GM12878 (cell line): Measurements from ENCODE around the gene TSHZ3. TPM values are rescaled to one million over a fixed set of nuclear protein-coding genes. Genes with fewer than 3 reads are reported as not detected.

Experiments
- BCL11A ChIP-seq: IDR thresholded peaks from 2 replicates; pipeline ENCODE4 v1.6.1; 2011; ENCODE audit warnings: low read depth, low read length
- MTA2 ChIP-seq: fragments of 450-650 bp; IDR thresholded peaks from 2 replicates; pipeline ENCODE4 v1.6.1; 2016; ENCODE audit warnings: low read depth, mild to moderate bottlenecking, moderate library complexity
- NFIC ChIP-seq: IDR thresholded peaks from 2 replicates; pipeline ENCODE4 v1.6.1; 2012; ENCODE audit warnings: low read depth, mild to moderate bottlenecking, inconsistent platforms, low read length, moderate library complexity
- PAX8 ChIP-seq: fragments of 450-650 bp; IDR thresholded peaks from 2 replicates; pipeline ENCODE4 v1.6.1; 2017; ENCODE audit warnings: mild to moderate bottlenecking, moderate library complexity
- RELA ChIP-seq: fragments of 450-650 bp; IDR thresholded peaks from 2 replicates; pipeline ENCODE4 v1.8.0; 2014; ENCODE audit warnings: borderline replicate concordance; ENCODE audit not compliant: partially characterized antibody
- TCF12 ChIP-seq: IDR thresholded peaks from 2 replicates; pipeline ENCODE4 v1.6.1; 2011; ENCODE audit warnings: low read depth, mild to moderate bottlenecking, low read length
- ZBED1 ChIP-seq: IDR thresholded peaks from 2 replicates; pipeline ENCODE4 v1.6.1; 2016; ENCODE audit warnings: borderline replicate concordance
- polyA plus RNA-seq, 11 experiments: library from polyadenylated mRNA; depleted of rRNA in 4 of 11; unstranded in 6 of 11; stranded (reverse) in 5 of 11; fragments of >200 nt; fragmentation: Nextera tagmentation in 4 of 11; fragmentation: Illumina TruSeq in 1 of 11; extraction: Ambion mirVana in 4 of 11; extraction: Trizol in 1 of 11; gene quantifications; 1 replicate in 1 of 11; 2 replicates in 10 of 11; pipeline versions ENCODE4 v1.2.1 to v1.2.3, GENCODE V29; 2011 to 2016; ENCODE audit warnings: inconsistent platforms in 2 of 11, missing spikeins in 2 of 11, low read depth in 1 of 11
- total RNA-seq, 4 experiments: library from RNA; depleted of rRNA in 3 of 4; stranded (reverse); fragments of >200 nt in 3 of 4; fragmentation: Illumina TruSeq in 1 of 4; extraction: Trizol in 1 of 4; gene quantifications; 2 replicates each; pipeline versions ENCODE4 v1.2.1 to v1.2.3, GENCODE V29; 2013 to 2021
- TF ChIP-seq, protein P1 (sequence below): fragments of 450-650 bp; formaldehyde crosslinking; IDR thresholded peaks from 2 replicates; pipeline ENCODE4 v1.4.0; 2022; ENCODE audit warnings: mild to moderate bottlenecking, moderate library complexity
- TF ChIP-seq, protein P2 (sequence below): fragments of 450-650 bp; IDR thresholded peaks from 2 replicates; pipeline ENCODE4 v1.6.1; 2016; ENCODE audit warnings: mild to moderate bottlenecking
- TF ChIP-seq, protein P3 (sequence below): IDR thresholded peaks from 2 replicates; pipeline ENCODE4 v1.6.1; 2011; ENCODE audit warnings: low read depth, low read length, improper control_type of control experiment, borderline replicate concordance
- TF ChIP-seq, protein P4 (sequence below): IDR thresholded peaks from 2 replicates; pipeline ENCODE4 v1.6.1; 2012; ENCODE audit warnings: low read depth, low read length, improper control_type of control experiment
- TF ChIP-seq, protein P5 (sequence below): IDR thresholded peaks from 2 replicates; pipeline ENCODE4 v1.6.1; 2012; ENCODE audit warnings: improper control_type of control experiment, low read depth, low read length; ENCODE audit not compliant: insufficient replicate concordance
- TF ChIP-seq, protein P6 (sequence below): fragments of 450-650 bp; IDR thresholded peaks from 2 replicates; pipeline ENCODE4 v1.6.1; 2016; ENCODE audit warnings: mild to moderate bottlenecking

The TSHZ3 gene
- total and polyA plus RNA-seq, 10 of the 15 experiments (the other 5 are each of a cell fraction or from before 2014, with no cell fraction given): 0.23 TPM; not detected in 9

DNA sequence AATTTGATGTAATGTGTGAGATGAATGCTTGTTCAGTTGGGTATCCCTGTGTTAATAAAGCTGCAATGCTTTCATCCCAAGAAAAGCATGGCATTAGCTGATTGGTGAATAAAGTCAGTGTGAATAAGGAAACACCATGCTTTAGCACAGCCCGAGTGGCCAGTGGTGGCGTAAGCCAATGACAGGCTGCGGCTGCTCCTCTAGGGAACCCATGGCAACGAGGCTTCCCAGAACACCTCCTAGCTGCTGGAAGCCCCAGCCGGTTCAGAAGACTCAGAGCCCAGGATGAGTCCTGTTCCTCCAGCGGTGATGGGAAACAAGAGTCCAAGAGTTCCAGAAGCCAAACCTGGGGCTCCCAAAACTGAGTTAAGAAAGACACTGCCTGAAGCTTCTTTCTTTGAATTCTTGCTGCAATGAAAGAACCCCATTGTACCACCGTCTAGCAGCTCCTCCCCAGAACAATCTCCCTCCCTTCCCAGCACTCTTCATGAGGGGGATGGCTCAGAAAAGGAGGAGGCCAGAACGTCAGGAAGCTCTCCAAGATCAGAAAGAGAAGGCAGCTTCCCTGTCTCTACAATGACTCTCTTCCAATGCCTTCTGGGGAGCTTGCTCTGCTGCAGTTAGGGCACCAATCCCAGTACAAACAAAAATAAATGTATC is 58.2 kb downstream of the TSHZ3 start (continued):
- TF ChIP-seq, protein P1, sequence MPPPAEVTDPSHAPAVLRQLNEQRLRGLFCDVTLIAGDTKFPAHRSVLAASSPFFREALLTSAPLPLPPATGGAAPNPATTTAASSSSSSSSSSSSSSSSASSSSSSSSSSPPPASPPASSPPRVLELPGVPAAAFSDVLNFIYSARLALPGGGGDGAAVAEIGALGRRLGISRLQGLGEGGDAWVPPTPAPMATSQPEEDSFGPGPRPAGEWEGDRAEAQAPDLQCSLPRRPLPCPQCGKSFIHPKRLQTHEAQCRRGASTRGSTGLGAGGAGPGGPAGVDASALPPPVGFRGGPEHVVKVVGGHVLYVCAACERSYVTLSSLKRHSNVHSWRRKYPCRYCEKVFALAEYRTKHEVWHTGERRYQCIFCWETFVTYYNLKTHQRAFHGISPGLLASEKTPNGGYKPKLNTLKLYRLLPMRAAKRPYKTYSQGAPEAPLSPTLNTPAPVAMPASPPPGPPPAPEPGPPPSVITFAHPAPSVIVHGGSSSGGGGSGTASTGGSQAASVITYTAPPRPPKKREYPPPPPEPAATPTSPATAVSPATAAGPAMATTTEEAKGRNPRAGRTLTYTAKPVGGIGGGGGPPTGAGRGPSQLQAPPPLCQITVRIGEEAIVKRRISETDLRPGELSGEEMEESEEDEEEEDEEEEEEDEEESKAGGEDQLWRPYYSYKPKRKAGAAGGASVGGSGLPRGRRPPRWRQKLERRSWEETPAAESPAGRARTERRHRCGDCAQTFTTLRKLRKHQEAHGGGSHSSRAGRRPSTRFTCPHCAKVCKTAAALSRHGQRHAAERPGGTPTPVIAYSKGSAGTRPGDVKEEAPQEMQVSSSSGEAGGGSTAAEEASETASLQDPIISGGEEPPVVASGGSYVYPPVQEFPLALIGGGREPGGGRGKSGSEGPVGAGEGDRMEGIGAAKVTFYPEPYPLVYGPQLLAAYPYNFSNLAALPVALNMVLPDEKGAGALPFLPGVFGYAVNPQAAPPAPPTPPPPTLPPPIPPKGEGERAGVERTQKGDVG (CRISPR knock-in tag): no peak
- TF ChIP-seq, protein P2, sequence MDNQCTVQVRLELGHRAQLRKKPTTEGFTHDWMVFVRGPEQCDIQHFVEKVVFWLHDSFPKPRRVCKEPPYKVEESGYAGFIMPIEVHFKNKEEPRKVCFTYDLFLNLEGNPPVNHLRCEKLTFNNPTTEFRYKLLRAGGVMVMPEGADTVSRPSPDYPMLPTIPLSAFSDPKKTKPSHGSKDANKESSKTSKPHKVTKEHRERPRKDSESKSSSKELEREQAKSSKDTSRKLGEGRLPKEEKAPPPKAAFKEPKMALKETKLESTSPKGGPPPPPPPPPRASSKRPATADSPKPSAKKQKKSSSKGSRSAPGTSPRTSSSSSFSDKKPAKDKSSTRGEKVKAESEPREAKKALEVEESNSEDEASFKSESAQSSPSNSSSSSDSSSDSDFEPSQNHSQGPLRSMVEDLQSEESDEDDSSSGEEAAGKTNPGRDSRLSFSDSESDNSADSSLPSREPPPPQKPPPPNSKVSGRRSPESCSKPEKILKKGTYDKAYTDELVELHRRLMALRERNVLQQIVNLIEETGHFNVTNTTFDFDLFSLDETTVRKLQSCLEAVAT: no peak
- TF ChIP-seq MTA2 (no peak), RELA (no peak), TCF12 (no peak), BCL11A (no peak), PAX8 (no peak), NFIC (no peak), ZBED1 (no peak)
- TF ChIP-seq, protein P3, sequence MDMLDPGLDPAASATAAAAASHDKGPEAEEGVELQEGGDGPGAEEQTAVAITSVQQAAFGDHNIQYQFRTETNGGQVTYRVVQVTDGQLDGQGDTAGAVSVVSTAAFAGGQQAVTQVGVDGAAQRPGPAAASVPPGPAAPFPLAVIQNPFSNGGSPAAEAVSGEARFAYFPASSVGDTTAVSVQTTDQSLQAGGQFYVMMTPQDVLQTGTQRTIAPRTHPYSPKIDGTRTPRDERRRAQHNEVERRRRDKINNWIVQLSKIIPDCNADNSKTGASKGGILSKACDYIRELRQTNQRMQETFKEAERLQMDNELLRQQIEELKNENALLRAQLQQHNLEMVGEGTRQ: no peak
- TF ChIP-seq, protein P4, sequence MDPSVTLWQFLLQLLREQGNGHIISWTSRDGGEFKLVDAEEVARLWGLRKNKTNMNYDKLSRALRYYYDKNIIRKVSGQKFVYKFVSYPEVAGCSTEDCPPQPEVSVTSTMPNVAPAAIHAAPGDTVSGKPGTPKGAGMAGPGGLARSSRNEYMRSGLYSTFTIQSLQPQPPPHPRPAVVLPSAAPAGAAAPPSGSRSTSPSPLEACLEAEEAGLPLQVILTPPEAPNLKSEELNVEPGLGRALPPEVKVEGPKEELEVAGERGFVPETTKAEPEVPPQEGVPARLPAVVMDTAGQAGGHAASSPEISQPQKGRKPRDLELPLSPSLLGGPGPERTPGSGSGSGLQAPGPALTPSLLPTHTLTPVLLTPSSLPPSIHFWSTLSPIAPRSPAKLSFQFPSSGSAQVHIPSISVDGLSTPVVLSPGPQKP: no peak
- TF ChIP-seq, protein P5, sequence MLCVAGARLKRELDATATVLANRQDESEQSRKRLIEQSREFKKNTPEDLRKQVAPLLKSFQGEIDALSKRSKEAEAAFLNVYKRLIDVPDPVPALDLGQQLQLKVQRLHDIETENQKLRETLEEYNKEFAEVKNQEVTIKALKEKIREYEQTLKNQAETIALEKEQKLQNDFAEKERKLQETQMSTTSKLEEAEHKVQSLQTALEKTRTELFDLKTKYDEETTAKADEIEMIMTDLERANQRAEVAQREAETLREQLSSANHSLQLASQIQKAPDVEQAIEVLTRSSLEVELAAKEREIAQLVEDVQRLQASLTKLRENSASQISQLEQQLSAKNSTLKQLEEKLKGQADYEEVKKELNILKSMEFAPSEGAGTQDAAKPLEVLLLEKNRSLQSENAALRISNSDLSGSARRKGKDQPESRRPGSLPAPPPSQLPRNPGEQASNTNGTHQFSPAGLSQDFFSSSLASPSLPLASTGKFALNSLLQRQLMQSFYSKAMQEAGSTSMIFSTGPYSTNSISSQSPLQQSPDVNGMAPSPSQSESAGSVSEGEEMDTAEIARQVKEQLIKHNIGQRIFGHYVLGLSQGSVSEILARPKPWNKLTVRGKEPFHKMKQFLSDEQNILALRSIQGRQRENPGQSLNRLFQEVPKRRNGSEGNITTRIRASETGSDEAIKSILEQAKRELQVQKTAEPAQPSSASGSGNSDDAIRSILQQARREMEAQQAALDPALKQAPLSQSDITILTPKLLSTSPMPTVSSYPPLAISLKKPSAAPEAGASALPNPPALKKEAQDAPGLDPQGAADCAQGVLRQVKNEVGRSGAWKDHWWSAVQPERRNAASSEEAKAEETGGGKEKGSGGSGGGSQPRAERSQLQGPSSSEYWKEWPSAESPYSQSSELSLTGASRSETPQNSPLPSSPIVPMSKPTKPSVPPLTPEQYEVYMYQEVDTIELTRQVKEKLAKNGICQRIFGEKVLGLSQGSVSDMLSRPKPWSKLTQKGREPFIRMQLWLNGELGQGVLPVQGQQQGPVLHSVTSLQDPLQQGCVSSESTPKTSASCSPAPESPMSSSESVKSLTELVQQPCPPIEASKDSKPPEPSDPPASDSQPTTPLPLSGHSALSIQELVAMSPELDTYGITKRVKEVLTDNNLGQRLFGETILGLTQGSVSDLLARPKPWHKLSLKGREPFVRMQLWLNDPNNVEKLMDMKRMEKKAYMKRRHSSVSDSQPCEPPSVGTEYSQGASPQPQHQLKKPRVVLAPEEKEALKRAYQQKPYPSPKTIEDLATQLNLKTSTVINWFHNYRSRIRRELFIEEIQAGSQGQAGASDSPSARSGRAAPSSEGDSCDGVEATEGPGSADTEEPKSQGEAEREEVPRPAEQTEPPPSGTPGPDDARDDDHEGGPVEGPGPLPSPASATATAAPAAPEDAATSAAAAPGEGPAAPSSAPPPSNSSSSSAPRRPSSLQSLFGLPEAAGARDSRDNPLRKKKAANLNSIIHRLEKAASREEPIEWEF: no peak
- TF ChIP-seq, protein P6, sequence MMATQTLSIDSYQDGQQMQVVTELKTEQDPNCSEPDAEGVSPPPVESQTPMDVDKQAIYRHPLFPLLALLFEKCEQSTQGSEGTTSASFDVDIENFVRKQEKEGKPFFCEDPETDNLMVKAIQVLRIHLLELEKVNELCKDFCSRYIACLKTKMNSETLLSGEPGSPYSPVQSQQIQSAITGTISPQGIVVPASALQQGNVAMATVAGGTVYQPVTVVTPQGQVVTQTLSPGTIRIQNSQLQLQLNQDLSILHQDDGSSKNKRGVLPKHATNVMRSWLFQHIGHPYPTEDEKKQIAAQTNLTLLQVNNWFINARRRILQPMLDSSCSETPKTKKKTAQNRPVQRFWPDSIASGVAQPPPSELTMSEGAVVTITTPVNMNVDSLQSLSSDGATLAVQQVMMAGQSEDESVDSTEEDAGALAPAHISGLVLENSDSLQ: no peak
- TF ChIP-seq, all 136 proteins: peak for 0
